Heart right ventricle (tissue), 16 donors: Measurements from ENCODE around the gene SLC19A1. TPM values are rescaled to one million over a fixed set of nuclear protein-coding genes. Genes with fewer than 3 reads are reported as not detected.

Experiments
- ATAC-seq, 8 donors: fragments of 200-7000 bp; cut with Tn5 transposase; one replicate each; pipeline ENCODE4 v1.9.1; 2020; ENCODE audit warnings: mild to moderate bottlenecking in 8 of 8, moderate library complexity in 8 of 8, moderate number of reproducible peaks in 1 of 8
- DNase-seq, 2 donors: peaks; one replicate each; pipeline ENCODE4 v3.0.0-alpha.2; 2020
- H3K27ac ChIP-seq, 10 donors: fragments of 200-600 bp; sonication (generic) in 2 of 10; one replicate each; pipeline versions ENCODE4 v1.5.0 to v1.8.0; 2020 to 2022; ENCODE audit warnings: mild to moderate bottlenecking in 3 of 10
- H3K27me3 ChIP-seq, 7 donors: fragments of 200-600 bp; one replicate each; pipeline ENCODE4 v1.8.0; 2021 to 2022; ENCODE audit warnings: mild to moderate bottlenecking in 2 of 7
- H3K36me3 ChIP-seq, 9 donors: fragments of 200-600 bp; sonication (generic) in 1 of 9; one replicate each; pipeline versions ENCODE4 v1.5.0 to v1.8.0; 2020 to 2022; ENCODE audit warnings: mild to moderate bottlenecking in 2 of 9
- H3K4me1 ChIP-seq, 9 donors: fragments of 200-600 bp; sonication (generic) in 1 of 9; one replicate each; pipeline versions ENCODE4 v1.5.0 to v1.8.0; 2020 to 2022; ENCODE audit warnings: mild to moderate bottlenecking in 4 of 9
- H3K4me3 ChIP-seq, 10 donors: fragments of 200-600 bp; sonication (generic) in 2 of 10; one replicate each; pipeline versions ENCODE4 v1.5.0 to v1.8.0; 2020 to 2022; ENCODE audit warnings: mild to moderate bottlenecking in 7 of 10, moderate library complexity in 2 of 10
- H3K9me3 ChIP-seq, 11 donors: fragments of 200-600 bp in 10 of 11; sonication (generic) in 2 of 11; one replicate each; pipeline versions ENCODE4 v1.5.0 to v1.8.0; 2013 to 2022; ENCODE audit warnings: mild to moderate bottlenecking in 2 of 11, control low read depth in 1 of 11, moderate library complexity in 1 of 11
- CTCF ChIP-seq, 9 donors: fragments of 200-600 bp; sonication (generic) in 2 of 9; IDR thresholded peaks; one replicate each; pipeline versions ENCODE4 v1.5.0 to v1.8.0; 2021 to 2022; ENCODE audit warnings: antibody characterized with exemption in 9 of 9, mild to moderate bottlenecking in 5 of 9, moderate library complexity in 1 of 9
- WGBS, 2 donors: extraction: QIAGEN DNeasy Blood & Tissue Kit; methylation state at CpG; one replicate each; pipeline ENCODE4 v1.1.7; 2013; ENCODE audit warnings: inconsistent platforms in 1 of 2; 5-methylcytosine and 5-hydroxymethylcytosine counted together
- intact Hi-C, 10 donors: fragments of 100-400 bp; cut with DNase I; formaldehyde crosslinking; loops; one replicate each; pipeline versions ENCODE4 v1.11.1 to v1.14.2; 2022
- polyA plus RNA-seq, 2 donors: library from polyadenylated mRNA; stranded (reverse); fragments of 200-250 nt; gene quantifications; one replicate each; pipeline ENCODE4 v1.2.3, GENCODE V29; 2013
- total RNA-seq, 10 donors: library from RNA; stranded (reverse); fragmentation: NEBNext Ultra II Directional in 3 of 10; extraction: Animal tissue kit (Norgen Biotek cat#: 25700) in 3 of 10; gene quantifications; one replicate each; pipeline versions ENCODE4 v1.2.1 to v1.2.4, GENCODE V29; 2021 to 2023
- donor health status: Arrhythmogenic right ventricular cardiomyopathy.
- donor health status: ischemic (EF 13 %, LVEDD 7.1; RV severe dilation, severe dysfunction).
- donor health status: healthy with polysubstance abuse.
- donor health status: DM: no; HTN: yes; CAD: no.
- donor health status: DM: no; HTN: no; CAD: no.
- donor health status: ischemic (EF 25% LVEDD 6.9; RV normal size, moderate dysfunction).
- donor health status: ischemic (EF 25% LVEDD 5.7; RV mildly dilated, moderate dysfunction).
- donor health status: healthy.
- donor health status: DM: yes; HTN: yes; CAD: no.
- donor health status: Ischemic cardiomyopathy.
- donor health status: ischemic (EF 35%, LVEDD 5.7; RV mildly dilated, moderate dysfunction).
- donor health status: nonischemic (EF 11% LVEDD 7.7; RV severe dilation, severe dysfunction).
- donor health status: DM: yes; HTN: yes; CAD: no.
- donor health status: PGD.
- donor health status: ischemic (EF 29% LVEDD 5.4; RV normal size, mild dysfunction).
- donor health status: nonischemic (EF 23%, LVEDD 6.1; RV moderate dilation, normal function).

The SLC19A1 gene
- total and polyA plus RNA-seq, 12 donors, result 1.5 to 8.5 (median 3.8) TPM

GRCh38 chr21:45482899-45483821 lies 59.1 kb downstream of the SLC19A1 start:
- DNase-seq (peak in 1 of 2 donors; percentile 25), ATAC-seq (peak in 5 of 8 donors; percentile 11 to 64 (median 26))
- Histone ChIP-seq H3K4me3 (peak overlapping the region in 2 of 10 donors; percentile 11 to 44), H3K27ac (peak overlapping the region in 4 of 10 donors; percentile 19 to 95 (median 61)), H3K4me1 (peaks cover 0 to 28% (median 3%) of the 10 kb centered on the region in 9 donors), H3K27me3 (no peaks in the 10 kb centered on the region), H3K9me3 (no peaks in the 10 kb centered on the region), H3K36me3 (peaks cover 0 to 84% (median 18%) of the 10 kb centered on the region in 9 donors)
- intact Hi-C loops, result loop anchor here in 1 of 10 donors (10.0 kb wide), 1 partner anchor 112 kb away; no protein-coding TSS in a partner anchor
- WGBS, 2 donors, result 78 to 82% methylated on average over 40 of the region's 40 CpGs
- TF ChIP-seq CTCF (IDR thresholded peaks at IDR 0.05), result no peak

GRCh38 chr21:45481977-45482898 lies 60.0 kb downstream of the SLC19A1 start:
- H3K36me3 ChIP-seq, result peaks cover 0 to 82% (median 18%) of the 10 kb centered on the region in 9 donors
- peak overlapping the region in 1 of 10 donors; percentile 44 for H3K4me3 ChIP-seq
- peak overlapping the region in 2 of 10 donors; percentile 53 to 95 for H3K27ac ChIP-seq
- 91 to 94% methylated on average over 33 of the region's 33 CpGs for WGBS, 2 donors
- intact Hi-C loops, result loop anchor here in 1 of 10 donors (10.0 kb wide), 1 partner anchor 113 kb away; no protein-coding TSS in a partner anchor
- no peak for TF ChIP-seq CTCF (IDR thresholded peaks at IDR 0.05)
- H3K4me1 ChIP-seq, result peaks cover 5 to 37% (median 12%) of the 10 kb centered on the region in 9 donors
- no peaks in the 10 kb centered on the region for H3K9me3 ChIP-seq
- ATAC-seq, result no peak
- no peaks in the 10 kb centered on the region for H3K27me3 ChIP-seq
- DNase-seq, result peak in 1 of 2 donors; percentile 9

- TF ChIP-seq CTCF (IDR thresholded peaks at IDR 0.05), result no peak
- H3K27me3 ChIP-seq, result no peaks in the 10 kb centered on the region
- peaks cover 0 to 77% (median 18%) of the 10 kb centered on the region in 9 donors for H3K36me3 ChIP-seq
- DNase-seq, result no peak
- no peak overlapping the region for H3K27ac ChIP-seq
- H3K4me3 ChIP-seq, result no peak overlapping the region
- H3K4me1 ChIP-seq, result peaks cover 6 to 38% (median 12%) of the 10 kb centered on the region in 9 donors
- ATAC-seq, result no peak
- H3K9me3 ChIP-seq, result no peaks in the 10 kb centered on the region
- intact Hi-C loops, result loop anchor here in 1 of 10 donors (10.0 kb wide), 1 partner anchor 113 kb away; no protein-coding TSS in a partner anchor
- 93% methylated on average over 16 of the region's 16 CpGs for WGBS, 2 donors
Measured at GRCh38 chr21:45481566-45481965, 60.7 kb downstream of the SLC19A1 start.
